ENCODE data around the gene TMEM185B. TPM values are rescaled to one million over a fixed set of nuclear protein-coding genes. Genes with fewer than 3 reads are reported as not detected.

TMEM185B gene
- total and polyA plus RNA-seq, 2 of the 4 experiments (the other 2 are of a cell fraction): 17.7 to 26.1 TPM

DNA sequence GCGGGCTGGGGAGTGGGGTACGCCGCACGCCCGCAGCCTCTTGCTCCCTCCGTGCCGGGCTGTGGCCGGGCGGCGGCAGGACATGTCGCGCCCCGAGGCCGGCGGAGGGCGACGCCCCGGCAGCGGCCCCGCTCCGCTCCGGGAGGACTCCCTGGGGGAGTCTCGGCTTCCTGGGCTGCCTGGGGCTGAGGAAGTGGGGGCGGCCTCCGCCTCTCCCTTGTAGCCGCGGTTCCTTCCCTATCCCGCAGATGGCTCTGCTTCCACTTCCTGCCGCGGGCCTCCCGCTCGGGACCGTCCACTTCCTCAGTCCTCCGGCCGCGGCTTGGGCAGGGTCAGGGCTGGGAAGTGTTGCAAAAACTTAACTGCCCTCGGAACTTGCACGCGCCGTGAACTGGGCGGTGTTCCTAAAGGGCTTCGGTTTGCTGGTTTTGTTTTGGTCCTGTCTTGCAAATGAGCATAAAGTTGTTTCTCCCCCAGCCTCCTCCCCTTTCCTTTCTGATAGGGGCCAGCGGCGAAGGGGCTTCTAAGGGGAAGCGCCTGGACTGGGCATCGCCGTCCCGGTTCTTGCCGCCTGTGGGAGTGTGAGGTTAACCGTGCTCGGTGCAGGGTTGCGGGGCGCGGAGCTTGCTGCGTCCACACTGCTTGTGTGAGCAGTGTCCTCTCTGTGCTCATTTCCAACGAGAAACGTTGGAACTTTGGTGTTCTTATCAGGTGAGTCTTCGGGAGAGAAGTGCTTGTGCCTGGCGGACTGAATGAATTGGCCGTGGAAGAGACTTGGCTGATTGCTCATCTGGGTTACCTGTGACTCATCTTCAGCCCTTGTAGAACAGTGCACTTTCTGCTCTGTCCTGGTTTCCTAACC, 30.1 kb upstream of the TMEM185B start:
- H3K56ac ChIP-seq (ENCODE audit: extremely low read depth, insufficient read depth, low read length): peak overlapping the region; percentile 74
- H3K27me3 ChIP-seq (ENCODE audit: control insufficient read depth, insufficient read depth, low read length): peaks cover 9% of the 10 kb centered on the region; the same call in 1 of the 2 replicates
- peak overlapping the region; percentile 9 to 83; a peak in 3 of 4 replicates for H4K8ac ChIP-seq (ENCODE audit: low read depth in 2 of 2, low read length in 2 of 2)
- dilution Hi-C loops (cut with HindIII; ENCODE audit: low sequenced_read_pairs, unreplicated experiment): no loop called here
- H2BK15ac ChIP-seq (ENCODE audit: low read depth, low read length): no peak overlapping the region
- peak overlapping the region; percentile 8; the same call in 1 of the 2 replicates for H4K5ac ChIP-seq (ENCODE audit: low read depth, low read length)
- peaks cover 39% of the 10 kb centered on the region for H4K20me1 ChIP-seq (ENCODE audit: insufficient read depth, low read length)
- H3K36me3 ChIP-seq (ENCODE audit: control insufficient read depth, insufficient read depth, low read length): no peaks in the 10 kb centered on the region
- H2AK5ac ChIP-seq (ENCODE audit: low read depth, low read length): peak overlapping the region; percentile 67
- intact Hi-C loops (cut with micrococcal nuclease): loop anchor here (1.0 to 5.0 kb wide), 3 partner anchors 34 to 424 kb away; no protein-coding TSS in a partner anchor
- WGBS, 2 experiments (ENCODE audit: extremely low coverage in 2 of 2, insufficient read length in 1 of 2): 0% methylated on average over 13 of the region's 60 CpGs; no CpG with 5 or more reads in 1 of the 2 experiments
- H2AFZ ChIP-seq (replicated peaks; ENCODE audit: low read length, poor library complexity): peak overlapping the region; percentile 86
- peak overlapping the region; percentile 82 for H3K4ac ChIP-seq (ENCODE audit: low read depth, low read length)
- peak overlapping the region; percentile 97 for H2AK9ac ChIP-seq (replicated peaks; ENCODE audit: low read depth, low read length, poor library complexity)
- in situ Hi-C loops (cut with MboI; ENCODE audit: low sequenced_read_pairs): no loop called here
- H3K18ac ChIP-seq (ENCODE audit: low read depth, low read length): peak overlapping the region; percentile 36; the same call in 1 of the 2 replicates
- DNase-seq (peak; percentile 78), ATAC-seq (ENCODE audit: low read depth) (peak; percentile 75)
- H4K91ac ChIP-seq (ENCODE audit: insufficient read depth, low read depth, low read length): peak overlapping the region; percentile 64
- H3K23ac ChIP-seq (ENCODE audit: low read depth, low read length): peak overlapping the region; percentile 91
- peaks cover 4 to 48% of the 10 kb centered on the region in 2 experiments for H3K79me1 ChIP-seq (ENCODE audit: low read depth in 1 of 2, low read length in 2 of 2)
- H3K9me1 ChIP-seq (ENCODE audit: insufficient read depth, low read length): peaks cover 11% of the 10 kb centered on the region; the same call in 1 of the 2 replicates
- no peaks in the 10 kb centered on the region for H3K9me3 ChIP-seq (ENCODE audit: control insufficient read depth, insufficient read depth, low read length)
- ChIA-PET CTCF (no interaction called here), POLR2A (ENCODE audit: unreplicated experiment) (interaction anchor here (0.7 kb wide), 1 partner anchor 34 kb away, joined by 4 read pairs; no protein-coding TSS in a partner anchor)
- peak overlapping the region; percentile 91 for H3K9ac ChIP-seq (ENCODE audit: low read depth, low read length)
- peaks cover 5% of the 10 kb centered on the region; the same call in 1 of the 2 replicates for H3K4me1 ChIP-seq (ENCODE audit: control insufficient read depth, insufficient read depth, low read length)
- TF ChIP-seq CEBPB (IDR thresholded peaks at IDR 0.05; ENCODE audit: low read depth, low read length): peak; percentile 42
- TF ChIP-seq RAD21 (IDR thresholded peaks at IDR 0.05; ENCODE audit: low read length): peak; percentile 58
- no peak for TF ChIP-seq RFX5 (IDR thresholded peaks at IDR 0.05; ENCODE audit: low read depth, low read length)
- peak; percentile 2; the same call in 1 of the 2 replicates for TF ChIP-seq BHLHE40 (IDR thresholded peaks at IDR 0.05; ENCODE audit: low read depth, low read length)
- no peak; the same call in none of the 2 replicates for TF ChIP-seq POLR2A (IDR thresholded peaks at IDR 0.05; ENCODE audit: low read depth, low read length)
- TF ChIP-seq FOS (IDR thresholded peaks at IDR 0.05; ENCODE audit: low read depth, low read length): peak; percentile 68
- peak; percentile 79 for TF ChIP-seq CHD1 (IDR thresholded peaks at IDR 0.05; ENCODE audit: low read depth, low read length)
- TF ChIP-seq SMC3 (IDR thresholded peaks at IDR 0.05; ENCODE audit: low read depth, low read length): peak; percentile 52
- TF ChIP-seq ELK1 (IDR thresholded peaks at IDR 0.05; ENCODE audit: borderline replicate concordance, low read depth, low read length): no peak
- TF ChIP-seq RCOR1 (IDR thresholded peaks at IDR 0.05; ENCODE audit: insufficient replicate concordance, low read length): no peak
- peak; percentile 58 for TF ChIP-seq CTCF (conservative IDR thresholded peaks at IDR 0.05; ENCODE audit: low read depth, low read length)
- TF ChIP-seq MXI1 (IDR thresholded peaks at IDR 0.05; ENCODE audit: borderline replicate concordance, low read depth, low read length): peak; percentile 51; the same call in 1 of the 2 replicates
- BruUV-seq (replicated peaks): no TSS peak
- H3K4me3 ChIP-seq (ENCODE audit: insufficient read depth, low read depth, low read length): peak overlapping the region; percentile 74
- H2BK5ac ChIP-seq (ENCODE audit: low read depth, low read length, poor library complexity, severe bottlenecking): peak overlapping the region; percentile 67
- no peak overlapping the region for H2BK20ac ChIP-seq (ENCODE audit: low read depth, low read length)
- peak overlapping the region; percentile 29; the same call in 1 of the 2 replicates for H2BK120ac ChIP-seq (ENCODE audit: low read depth, low read length)
- peak overlapping the region; percentile 96 for H3K14ac ChIP-seq (replicated peaks; ENCODE audit: low read depth, low read length)
- peak overlapping the region; percentile 93 for H3K4me2 ChIP-seq (ENCODE audit: low read depth, low read length)
- H3K27ac ChIP-seq (ENCODE audit: insufficient read depth, low read length): peak overlapping the region; percentile 80

All from IMR-90 (cell line).